ENCODE measurements around the gene RNF148.

- TF ChIP-seq CTCF (IDR thresholded peaks at IDR 0.05) (no peak), EP300 (IDR thresholded peaks at IDR 0.05) (no peak)
Observed at GRCh38 chr7:122684504-122684903, 18.2 kb downstream of the RNF148 start.
